ENCODE measurements around the gene NCKAP5. TPM values are rescaled to one million over a fixed set of nuclear protein-coding genes. Genes with fewer than 3 reads are reported as not detected.

Gene NCKAP5
- total RNA-seq, 1 donor from 2014 or later: 7.4 TPM

DNA sequence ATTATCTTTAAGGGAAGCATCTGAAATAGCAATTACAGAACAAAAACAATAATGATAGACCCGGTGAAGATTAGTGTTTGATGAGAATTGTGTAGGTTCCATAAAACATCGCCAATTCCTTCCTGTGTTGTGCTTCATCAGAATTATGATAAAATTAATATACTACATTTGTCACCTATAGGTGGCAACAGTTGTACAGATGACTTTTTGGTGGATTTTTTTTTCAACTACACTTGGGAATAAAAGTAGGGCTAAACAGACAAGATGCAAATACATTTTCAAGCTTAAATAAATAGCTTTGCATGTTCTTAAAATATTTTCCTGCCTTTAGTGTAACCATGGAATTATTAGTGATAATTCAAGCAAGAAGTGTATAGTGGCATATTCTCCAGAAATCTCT is 891.3 kb downstream of the NCKAP5 start:
- no peak overlapping the region for H3K27ac Mint-ChIP-seq (ENCODE audit: unreplicated experiment)
- TF ChIP-seq CTCF (IDR thresholded peaks at IDR 0.05; ENCODE audit: unreplicated experiment): no peak
- no peaks in the 10 kb centered on the region for H3K9me3 Mint-ChIP-seq (ENCODE audit: unreplicated experiment)
- no peaks in the 10 kb centered on the region for H3K36me3 Mint-ChIP-seq (ENCODE audit: low read depth, unreplicated experiment)
- no peak overlapping the region for H3K4me3 Mint-ChIP-seq (ENCODE audit: unreplicated experiment)
- no peak for DNase-seq (ENCODE audit: low spot score)
- H3K27me3 Mint-ChIP-seq (ENCODE audit: unreplicated experiment): peaks cover 6% of the 10 kb centered on the region
- H3K4me1 Mint-ChIP-seq (ENCODE audit: unreplicated experiment): peaks cover 4% of the 10 kb centered on the region

DNA sequence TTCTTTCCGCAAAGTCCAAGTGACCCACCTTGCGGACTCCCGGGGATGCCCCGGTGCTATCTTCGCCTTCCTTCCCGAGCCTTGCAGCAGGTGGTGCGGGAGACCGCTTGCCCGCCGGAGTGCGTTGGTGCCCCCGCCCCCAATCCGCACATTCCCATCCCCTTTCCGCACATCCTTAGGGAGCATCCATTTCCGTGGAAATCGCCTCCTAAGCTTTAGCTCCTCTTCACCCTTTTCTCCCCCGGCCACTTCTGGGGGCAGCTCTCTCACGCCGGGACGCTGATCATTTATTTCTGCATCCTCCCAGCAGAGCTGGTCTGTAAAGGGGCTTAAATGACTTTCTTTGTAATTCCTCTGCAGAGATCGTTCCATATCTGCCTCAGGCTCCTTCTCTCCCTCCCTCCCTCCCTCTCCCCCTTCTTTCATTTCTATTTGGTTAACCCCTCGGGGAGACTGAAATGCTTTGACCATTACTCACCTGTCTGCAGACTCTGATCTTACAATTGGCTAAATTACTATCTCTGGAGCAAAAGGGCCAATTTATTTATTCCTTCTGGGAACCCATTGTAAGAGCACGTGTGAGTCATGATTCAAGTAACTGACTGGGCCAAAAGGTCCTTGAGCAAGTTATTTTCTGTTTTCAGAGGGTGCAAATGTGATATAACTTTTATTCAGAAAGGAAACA is 897.0 kb downstream of the NCKAP5 start:
- H3K9me3 Mint-ChIP-seq (ENCODE audit: unreplicated experiment): no peaks in the 10 kb centered on the region
- peaks cover 16% of the 10 kb centered on the region for H3K27me3 Mint-ChIP-seq (ENCODE audit: unreplicated experiment)
- DNase-seq (ENCODE audit: low spot score): peak; percentile 11
- no peak overlapping the region for H3K27ac Mint-ChIP-seq (ENCODE audit: unreplicated experiment)
- peaks cover 8% of the 10 kb centered on the region for H3K4me1 Mint-ChIP-seq (ENCODE audit: unreplicated experiment)
- TF ChIP-seq CTCF (IDR thresholded peaks at IDR 0.05; ENCODE audit: unreplicated experiment): no peak
- peak overlapping the region; percentile 73 for H3K4me3 Mint-ChIP-seq (ENCODE audit: unreplicated experiment)
- H3K36me3 Mint-ChIP-seq (ENCODE audit: low read depth, unreplicated experiment): no peaks in the 10 kb centered on the region

GRCh38 chr2:132670496-132671150 is 897.6 kb downstream of the NCKAP5 start:
- no peaks in the 10 kb centered on the region for H3K9me3 Mint-ChIP-seq (ENCODE audit: unreplicated experiment)
- TF ChIP-seq CTCF (IDR thresholded peaks at IDR 0.05; ENCODE audit: unreplicated experiment): no peak
- DNase-seq (ENCODE audit: low spot score): peak; percentile 11
- H3K4me1 Mint-ChIP-seq (ENCODE audit: unreplicated experiment): peaks cover 8% of the 10 kb centered on the region
- H3K27ac Mint-ChIP-seq (ENCODE audit: unreplicated experiment): no peak overlapping the region
- H3K36me3 Mint-ChIP-seq (ENCODE audit: low read depth, unreplicated experiment): no peaks in the 10 kb centered on the region
- peaks cover 16% of the 10 kb centered on the region for H3K27me3 Mint-ChIP-seq (ENCODE audit: unreplicated experiment)
- H3K4me3 Mint-ChIP-seq (ENCODE audit: unreplicated experiment): peak overlapping the region; percentile 73

DNA sequence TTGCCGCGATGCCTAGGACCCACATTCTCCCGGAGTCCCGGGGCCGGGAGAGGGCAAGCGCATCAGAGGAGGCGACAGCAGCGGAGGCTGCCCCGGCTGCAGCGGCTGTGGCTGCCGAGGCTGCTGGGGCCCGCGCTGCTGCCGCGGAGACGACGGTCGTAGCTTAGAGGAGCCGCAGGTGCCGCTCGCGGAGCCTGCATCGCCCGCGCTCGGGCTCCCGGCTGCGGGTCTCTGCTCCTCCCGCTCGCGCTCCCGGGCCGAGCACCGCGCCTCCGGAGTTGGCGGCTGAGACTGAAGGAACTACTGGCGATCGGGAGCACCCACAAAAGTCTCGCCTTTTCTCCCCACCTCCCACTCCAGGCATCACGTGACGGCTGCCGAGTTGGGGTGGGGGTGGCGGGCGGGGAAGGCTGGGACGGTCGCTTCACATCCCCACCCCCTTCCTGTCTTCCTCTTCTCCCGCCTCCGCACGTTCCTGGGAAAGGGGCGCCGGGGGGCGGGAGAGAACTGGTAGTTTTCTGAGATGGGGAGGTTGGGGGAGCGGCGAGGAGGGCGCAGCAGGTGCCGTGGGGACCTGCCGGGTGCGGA is 898.3 kb downstream of the NCKAP5 start, which contains the start of gene LYPD1:
LYPD1 (minus strand) TSS at position 298 of the 588 bp plus-strand sequence; CDS start at position 25, 273 bp downstream.
- H3K36me3 Mint-ChIP-seq (ENCODE audit: low read depth, unreplicated experiment): no peaks in the 10 kb centered on the region
- H3K27me3 Mint-ChIP-seq (ENCODE audit: unreplicated experiment): peaks cover 16% of the 10 kb centered on the region
- peak; percentile 28 for DNase-seq (ENCODE audit: low spot score)

More for the DNA sequence above, 898.3 kb downstream of the NCKAP5 start, which contains the start of gene LYPD1:
- Mint-ChIP-seq H3K4me3 (ENCODE audit: unreplicated experiment) (peak within 1 kb of the TSS; percentile 78), H3K4me1 (ENCODE audit: unreplicated experiment) (peaks cover 8% of the 10 kb centered on the region), H3K9me3 (ENCODE audit: unreplicated experiment) (no peaks in the 10 kb centered on the region), H3K27ac (ENCODE audit: unreplicated experiment) (no peak within 1 kb of the TSS)
- TF ChIP-seq CTCF (IDR thresholded peaks at IDR 0.05; ENCODE audit: unreplicated experiment): no peak
